Transverse colon (tissue), 4 donors: ENCODE measurements around the gene CPHXL2. TPM values are rescaled to one million over a fixed set of nuclear protein-coding genes. Genes with fewer than 3 reads are reported as not detected.
A peak's percentile ranks its signal among the peaks of the same experiment; 100 is the strongest.

Experiments
- DNase-seq: peaks from one replicate; pipeline ENCODE4 v3.0.0-alpha.2; 2019
- H3K27ac ChIP-seq, 4 donors: fragments of 200-600 bp; sonication (generic); 2 replicates each; pipeline ENCODE4 v1.5.1; 2016 to 2018; ENCODE audit warnings: inconsistent platforms in 4 of 4
- H3K27me3 ChIP-seq: fragments of 200-600 bp; sonication (generic); 2 replicates; pipeline ENCODE4 v1.5.1; 2017; ENCODE audit warnings: inconsistent platforms
- H3K36me3 ChIP-seq, 4 donors: fragments of 200-600 bp; sonication (generic); 2 replicates each; pipeline ENCODE4 v1.5.1; 2017 to 2019; ENCODE audit warnings: inconsistent platforms in 4 of 4
- H3K4me1 ChIP-seq, 4 donors: fragments of 200-600 bp; sonication (generic); 2 replicates each; pipeline ENCODE4 v1.5.1; 2017 to 2020; ENCODE audit warnings: inconsistent platforms in 4 of 4
- H3K4me3 ChIP-seq, 4 donors: fragments of 200-600 bp; sonication (generic); 1 replicate in 1 of 4; 2 replicates in 3 of 4; pipeline versions ENCODE4 v1.5.1 to v1.6.1; 2017 to 2019; ENCODE audit warnings: inconsistent platforms in 4 of 4
- H3K9me3 ChIP-seq, 2 donors: fragments of 200-600 bp; sonication (generic); 2 replicates each; pipeline ENCODE4 v1.5.1; 2017 to 2019; ENCODE audit warnings: inconsistent platforms in 2 of 2
- EP300 ChIP-seq: sonication (generic); formaldehyde crosslinking; IDR thresholded peaks from one replicate; pipeline ENCODE4 v1.6.1; 2017; ENCODE audit warnings: antibody characterized with exemption, low read depth
- POLR2A ChIP-seq: fragments of 450-650 bp; IDR thresholded peaks from one replicate; pipeline ENCODE4 v1.6.1; 2016; ENCODE audit warnings: antibody characterized with exemption, mild to moderate bottlenecking, moderate library complexity
- POLR2AphosphoS5 ChIP-seq, 3 donors: sonication (generic); formaldehyde crosslinking; IDR thresholded peaks; one replicate each; pipeline ENCODE4 v1.6.1; 2016; ENCODE audit warnings: antibody characterized with exemption in 3 of 3
- WGBS, 2 donors: methylation state at CpG; one replicate each; pipeline ENCODE4 v1.1.5; 2018; ENCODE audit warnings: low coverage in 1 of 2; 5-methylcytosine and 5-hydroxymethylcytosine counted together
- in situ Hi-C, 4 donors: fragments of 200-750 bp; cut with MboI; loops; one replicate each; pipeline versions ENCODE4 v1.15.0 to v1.15.1; 2017; ENCODE audit warnings: low sequenced_read_pairs in 3 of 4, low pct_ligation_motif_present in 1 of 4, low pct_unique_long_range_greater_than_20kb in 1 of 4
- intact Hi-C: fragments of 100-400 bp; cut with DNase I; formaldehyde crosslinking; loops from one replicate; pipeline ENCODE4 v1.15.1; 2023; ENCODE audit warnings: low total_unique reads
- total RNA-seq, 4 donors: library from RNA; depleted of rRNA; stranded (reverse); fragments of >200 nt; gene quantifications; one replicate each; pipeline ENCODE4 v1.1.0, GENCODE V29; 2016
- TF ChIP-seq, protein P1 (sequence below), 5 experiments: fragments of 200-600 bp in 3 of 5; fragments of 450-650 bp in 2 of 5; sonication (generic) in 3 of 5; IDR thresholded peaks; 1 replicate in 2 of 5; 2 replicates in 3 of 5; pipeline ENCODE4 v1.5.1; 2016 to 2017; ENCODE audit warnings: antibody characterized with exemption in 5 of 5, inconsistent platforms in 3 of 5, mild to moderate bottlenecking in 2 of 5, moderate library complexity in 1 of 5

The CPHXL2 gene
- total RNA-seq, 4 donors from 2014 or later = not detected

DNA sequence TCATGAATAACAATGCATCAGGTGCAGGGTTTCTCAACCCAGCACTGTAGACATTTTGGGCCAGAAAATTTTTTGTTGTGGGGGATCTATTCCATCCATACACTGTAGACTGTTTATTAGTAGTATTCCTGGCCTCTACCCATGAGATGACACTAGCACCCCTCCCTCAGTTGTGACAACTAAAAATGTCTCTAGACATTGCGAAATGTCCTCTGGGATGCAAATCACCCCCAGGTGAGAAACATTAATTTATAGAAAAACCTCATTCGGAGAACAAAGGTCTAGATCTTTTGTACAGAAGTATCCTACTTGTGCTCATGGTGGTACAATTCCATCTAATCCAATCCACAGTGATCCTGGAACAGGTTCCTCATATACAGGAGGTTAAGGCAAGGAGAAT, 58.0 kb downstream of the CPHXL2 start:
- no peak for DNase-seq
- TF ChIP-seq POLR2AphosphoS5 (IDR thresholded peaks at IDR 0.05) (no peak), EP300 (no peak), POLR2A (no peak)
- TF ChIP-seq, protein P1, sequence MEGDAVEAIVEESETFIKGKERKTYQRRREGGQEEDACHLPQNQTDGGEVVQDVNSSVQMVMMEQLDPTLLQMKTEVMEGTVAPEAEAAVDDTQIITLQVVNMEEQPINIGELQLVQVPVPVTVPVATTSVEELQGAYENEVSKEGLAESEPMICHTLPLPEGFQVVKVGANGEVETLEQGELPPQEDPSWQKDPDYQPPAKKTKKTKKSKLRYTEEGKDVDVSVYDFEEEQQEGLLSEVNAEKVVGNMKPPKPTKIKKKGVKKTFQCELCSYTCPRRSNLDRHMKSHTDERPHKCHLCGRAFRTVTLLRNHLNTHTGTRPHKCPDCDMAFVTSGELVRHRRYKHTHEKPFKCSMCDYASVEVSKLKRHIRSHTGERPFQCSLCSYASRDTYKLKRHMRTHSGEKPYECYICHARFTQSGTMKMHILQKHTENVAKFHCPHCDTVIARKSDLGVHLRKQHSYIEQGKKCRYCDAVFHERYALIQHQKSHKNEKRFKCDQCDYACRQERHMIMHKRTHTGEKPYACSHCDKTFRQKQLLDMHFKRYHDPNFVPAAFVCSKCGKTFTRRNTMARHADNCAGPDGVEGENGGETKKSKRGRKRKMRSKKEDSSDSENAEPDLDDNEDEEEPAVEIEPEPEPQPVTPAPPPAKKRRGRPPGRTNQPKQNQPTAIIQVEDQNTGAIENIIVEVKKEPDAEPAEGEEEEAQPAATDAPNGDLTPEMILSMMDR (IDR thresholded peaks at IDR 0.05) = no peak
- H3K36me3 ChIP-seq = peaks cover 0 to 26% (median 3%) of the 10 kb centered on the region in 4 donors
- in situ Hi-C loops (no loop called here), intact Hi-C loops (no loop called here)
- peaks cover 11 to 26% (median 16%) of the 10 kb centered on the region in 4 donors for H3K4me1 ChIP-seq
- H3K4me3 ChIP-seq = no peak overlapping the region
- H3K27ac ChIP-seq = no peak overlapping the region
- no peaks in the 10 kb centered on the region for H3K9me3 ChIP-seq
- H3K27me3 ChIP-seq = no peaks in the 10 kb centered on the region
- 89% methylated on average over 2 of the region's 2 CpGs; no CpG with 5 or more reads in 1 of the 2 donors for WGBS, 2 donors

DNA sequence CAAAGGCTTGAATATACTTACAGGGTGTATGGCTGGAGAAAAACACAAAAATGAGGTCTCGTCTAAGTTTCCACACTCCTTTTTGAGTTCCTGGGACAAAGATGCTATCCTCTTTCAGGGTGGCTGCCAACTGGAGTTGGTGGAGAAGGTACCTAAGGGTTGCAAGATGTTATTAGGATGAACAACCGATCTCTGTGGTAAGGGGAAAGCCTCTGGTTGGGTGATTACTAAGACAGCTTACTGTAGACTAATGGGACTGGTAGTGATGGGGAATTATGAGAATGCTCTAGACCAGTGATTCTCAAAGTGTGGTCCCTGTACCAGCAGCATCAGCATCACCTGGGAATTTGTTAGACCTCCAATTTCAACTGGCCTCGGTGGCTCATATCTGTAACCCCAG, 59.7 kb downstream of the CPHXL2 start:
- no peaks in the 10 kb centered on the region for H3K9me3 ChIP-seq
- peaks cover 8 to 15% (median 10%) of the 10 kb centered on the region in 4 donors for H3K4me1 ChIP-seq
- in situ Hi-C loops = no loop called here
- no peaks in the 10 kb centered on the region for H3K27me3 ChIP-seq
- TF ChIP-seq POLR2AphosphoS5 (IDR thresholded peaks at IDR 0.05) (no peak), POLR2A (no peak), EP300 (no peak)
- TF ChIP-seq, protein P1 (IDR thresholded peaks at IDR 0.05) = no peak
- WGBS, 2 donors = 77 to 100% methylated on average over 1 to 3 of the region's 3 CpGs
- intact Hi-C loops = no loop called here
- no peak for DNase-seq
- peaks cover 0 to 32% (median 4%) of the 10 kb centered on the region in 4 donors for H3K36me3 ChIP-seq
- peak overlapping the region in 1 of 4 donors; percentile 16 for H3K27ac ChIP-seq
- H3K4me3 ChIP-seq = no peak overlapping the region

DNA sequence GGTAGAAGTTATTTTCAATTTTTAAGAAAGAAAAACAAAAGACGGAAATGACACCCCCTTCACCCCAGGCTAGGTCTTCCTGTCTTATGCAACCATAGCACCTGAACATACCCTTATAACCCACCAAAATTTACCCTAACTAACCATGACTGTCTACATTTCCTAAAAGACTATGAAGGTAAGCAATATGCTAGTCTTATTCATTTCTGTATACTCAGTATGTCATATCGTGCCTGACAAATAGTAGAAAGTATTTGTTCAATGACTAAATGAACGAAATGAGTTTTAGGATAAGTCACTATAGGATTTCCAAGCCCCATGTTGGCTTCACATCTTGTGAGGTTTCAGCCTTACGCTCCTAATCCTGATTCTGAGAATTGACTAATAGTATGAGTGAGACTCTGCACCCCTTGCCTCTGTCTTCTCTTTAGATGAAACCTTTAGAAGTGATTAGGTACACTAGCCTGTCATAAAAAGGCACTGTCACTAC, 60.2 kb downstream of the CPHXL2 start:
- peaks cover 2 to 10% (median 6%) of the 10 kb centered on the region in 4 donors for H3K4me1 ChIP-seq
- no peak for TF ChIP-seq EP300
- TF ChIP-seq, protein P1 (IDR thresholded peaks at IDR 0.05) = no peak
- no peak for TF ChIP-seq POLR2AphosphoS5 (IDR thresholded peaks at IDR 0.05)
- in situ Hi-C loops = no loop called here
- no peak overlapping the region for H3K4me3 ChIP-seq
- peaks cover 0 to 33% (median 6%) of the 10 kb centered on the region in 4 donors for H3K36me3 ChIP-seq
- DNase-seq = no peak
- intact Hi-C loops = no loop called here
- no peaks in the 10 kb centered on the region for H3K27me3 ChIP-seq
- peak overlapping the region in 1 of 4 donors; percentile 16 for H3K27ac ChIP-seq
- no peaks in the 10 kb centered on the region for H3K9me3 ChIP-seq
- WGBS, 2 donors = 84 to 87% methylated on average over 4 of the region's 4 CpGs

DNA sequence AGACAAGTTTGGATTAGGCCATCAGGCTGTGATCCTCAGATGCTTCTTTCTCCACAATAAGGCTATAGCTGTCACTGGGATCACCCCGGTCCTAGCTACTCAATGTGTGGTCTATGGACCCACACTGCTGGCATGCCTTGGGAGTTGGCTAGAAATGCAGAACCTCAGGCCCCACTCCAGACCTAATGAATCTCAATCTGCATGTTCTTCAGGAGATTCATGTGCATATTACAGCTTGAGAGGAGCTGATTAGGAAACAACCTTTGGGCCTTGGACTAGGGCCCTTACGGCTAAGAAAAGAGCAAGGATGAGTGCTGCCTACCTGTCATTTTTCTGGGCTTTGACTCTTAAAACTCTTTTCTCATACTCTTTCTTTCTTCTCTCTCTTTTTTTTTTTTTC, 61.2 kb downstream of the CPHXL2 start:
- H3K27me3 ChIP-seq = no peaks in the 10 kb centered on the region
- in situ Hi-C loops = no loop called here
- no peak overlapping the region for H3K4me3 ChIP-seq
- H3K27ac ChIP-seq = peak overlapping the region in 1 of 4 donors; percentile 41
- TF ChIP-seq POLR2AphosphoS5 (IDR thresholded peaks at IDR 0.05) (no peak), EP300 (no peak), POLR2A (no peak)
- TF ChIP-seq, protein P1 (IDR thresholded peaks at IDR 0.05) = no peak
- H3K9me3 ChIP-seq = no peaks in the 10 kb centered on the region
- DNase-seq = no peak
- 95 to 100% methylated on average over 1 to 2 of the region's 2 CpGs for WGBS, 2 donors
- H3K36me3 ChIP-seq = peaks cover 0 to 42% (median 9%) of the 10 kb centered on the region in 4 donors
- intact Hi-C loops = no loop called here
- H3K4me1 ChIP-seq = peaks cover 0 to under 1% (median 0%) of the 10 kb centered on the region in 4 donors
